HEK293T (cell line): ENCODE data around the gene ZNF227.

Experiments used
- BHLHE40 ChIP-seq: fragments of 450-650 bp; IDR thresholded peaks from 2 replicates; pipeline ENCODE4 v1.6.1; 2016; ENCODE audit warnings: mild to moderate bottlenecking, moderate library complexity, borderline replicate concordance
- HDGF ChIP-seq: fragments of 450-650 bp; IDR thresholded peaks from 2 replicates; pipeline ENCODE4 v1.6.1; 2017; ENCODE audit warnings: antibody characterized with exemption, borderline replicate concordance

- TF ChIP-seq BHLHE40 (no peak), HDGF (no peak)
Measured at GRCh38 chr19:44192127-44192526, 20.2 kb upstream of the ZNF227 start.
